ENCODE measurements around the gene CCDC157. TPM values are rescaled to one million over a fixed set of nuclear protein-coding genes. Genes with fewer than 3 reads are reported as not detected.
A peak's percentile ranks its signal among the peaks of the same experiment; 100 is the strongest.

The CCDC157 gene
- total and polyA plus RNA-seq, 2 of the 4 experiments (the other 2 are of a cell fraction): 0.90 to 2.2 TPM

GRCh38 chr22:30390974-30391691 is 34.3 kb downstream of the CCDC157 start (continued):
- TF ChIP-seq ELK1 (IDR thresholded peaks at IDR 0.05; ENCODE audit: borderline replicate concordance, low read depth, low read length): no peak

GRCh38 chr22:30392661-30393321 is 36.0 kb downstream of the CCDC157 start:
- Histone ChIP-seq H3K56ac (ENCODE audit: extremely low read depth, insufficient read depth, low read length) (no peak overlapping the region), H3K18ac (ENCODE audit: low read depth, low read length) (no peak overlapping the region; the same call in 1 of the 2 replicates), H3K23ac (ENCODE audit: low read depth, low read length) (no peak overlapping the region), H3K14ac (replicated peaks; ENCODE audit: low read depth, low read length) (no peak overlapping the region), H3K9me1 (ENCODE audit: insufficient read depth, low read length) (peaks cover 8% of the 10 kb centered on the region), H3K79me1 (ENCODE audit: low read depth in 1 of 2, low read length in 2 of 2) (peaks cover 4 to 12% of the 10 kb centered on the region in 2 experiments), H2BK120ac (ENCODE audit: low read depth, low read length) (no peak overlapping the region), H3K4me1 (ENCODE audit: control insufficient read depth, insufficient read depth, low read length) (peaks cover 8% of the 10 kb centered on the region), H4K8ac (ENCODE audit: low read depth in 2 of 2, low read length in 2 of 2) (peak overlapping the region in 1 of 2 experiments; percentile 16; a peak in 1 of 4 replicates), H3K9ac (ENCODE audit: low read depth, low read length) (no peak overlapping the region), H4K20me1 (ENCODE audit: insufficient read depth, low read length) (peaks cover 4% of the 10 kb centered on the region), H3K4me3 (ENCODE audit: insufficient read depth, low read depth, low read length) (no peak overlapping the region), H4K91ac (ENCODE audit: insufficient read depth, low read depth, low read length) (no peak overlapping the region), H2BK20ac (ENCODE audit: low read depth, low read length) (no peak overlapping the region), H3K9me3 (ENCODE audit: control insufficient read depth, insufficient read depth, low read length) (no peaks in the 10 kb centered on the region), H2AK5ac (ENCODE audit: low read depth, low read length) (no peak overlapping the region), H2AFZ (replicated peaks; ENCODE audit: low read length, poor library complexity) (peak overlapping the region; percentile 66), H3K4ac (ENCODE audit: low read depth, low read length) (no peak overlapping the region; the same call in 1 of the 2 replicates), H4K5ac (ENCODE audit: low read depth, low read length) (peak overlapping the region; percentile 4; the same call in 1 of the 2 replicates), H3K27ac (ENCODE audit: insufficient read depth, low read length) (no peak overlapping the region), H3K4me2 (ENCODE audit: low read depth, low read length) (no peak overlapping the region), H2BK15ac (ENCODE audit: low read depth, low read length) (no peak overlapping the region), H2AK9ac (replicated peaks; ENCODE audit: low read depth, low read length, poor library complexity) (peak overlapping the region; percentile 1), H2BK5ac (ENCODE audit: low read depth, low read length, poor library complexity, severe bottlenecking) (no peak overlapping the region), H3K27me3 (ENCODE audit: control insufficient read depth, insufficient read depth, low read length) (no peaks in the 10 kb centered on the region), H3K36me3 (ENCODE audit: control insufficient read depth, insufficient read depth, low read length) (no peaks in the 10 kb centered on the region)
- POLR2A ChIA-PET (ENCODE audit: unreplicated experiment): no interaction called here
- WGBS, 2 experiments (ENCODE audit: extremely low coverage in 2 of 2, insufficient read length in 1 of 2): no CpG with 5 or more reads among the region's 9 CpGs
- DNase-seq (no peak), ATAC-seq (ENCODE audit: low read depth) (no peak)
- dilution Hi-C loops (cut with HindIII; ENCODE audit: low sequenced_read_pairs, unreplicated experiment) (no loop called here), in situ Hi-C loops (cut with MboI; ENCODE audit: low sequenced_read_pairs) (loop anchor here (10.0 kb wide), 2 partner anchors 92 to 288 kb away; no protein-coding TSS in a partner anchor), intact Hi-C loops (cut with micrococcal nuclease) (no loop called here)
- no TSS peak for BruUV-seq (replicated peaks)
- no peak for TF ChIP-seq CTCF (conservative IDR thresholded peaks at IDR 0.05; ENCODE audit: low read depth, low read length)
- CTCF ChIA-PET: no interaction called here

Measured in IMR-90 (cell line).